GM21515 (cell line): ENCODE measurements around the gene SLC6A12.

Experiments used
- ATAC-seq: cut with Tn5 transposase; IDR thresholded peaks from one replicate; pipeline ENCODE4 v1.9.1; 2021; ENCODE audit not compliant: unreplicated experiment

The SLC6A12 gene

DNA sequence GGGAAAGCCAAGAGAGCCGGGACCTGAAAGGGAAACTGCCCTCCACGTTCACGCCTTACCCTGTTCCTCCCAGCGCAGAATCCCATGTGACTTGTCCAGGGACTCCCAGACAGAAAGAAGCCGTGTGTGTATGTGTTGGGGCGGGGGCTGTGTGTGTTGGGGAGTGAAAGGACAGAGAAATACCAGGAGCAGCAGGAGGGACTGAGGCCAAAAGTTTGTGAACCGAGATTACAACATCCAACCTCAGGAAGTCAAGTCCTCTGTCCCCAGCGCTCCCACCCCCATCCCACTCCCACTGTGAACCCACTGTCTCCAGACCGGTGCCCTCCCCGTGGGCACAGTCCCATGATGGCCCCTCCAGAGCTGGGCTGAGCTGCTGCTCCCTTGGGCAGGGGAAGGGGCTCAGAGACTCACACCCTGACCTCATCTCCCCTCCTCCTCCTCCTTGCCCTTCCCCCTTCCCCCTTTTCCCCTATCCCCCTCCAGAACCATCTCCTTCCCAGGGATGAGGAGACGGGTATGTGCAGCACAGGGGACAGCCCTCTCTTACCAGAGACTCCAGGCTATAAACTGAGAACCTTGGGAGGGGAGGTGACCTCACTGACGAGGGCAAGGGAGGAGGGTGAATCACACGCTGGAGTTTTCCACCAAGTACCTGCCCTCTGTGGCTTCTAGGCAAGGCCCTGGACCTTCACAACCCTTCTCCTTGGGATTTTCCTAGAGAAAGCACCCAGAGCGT, at the start of gene SLC6A12:
TSS of gene SLC6A12 (minus strand) at position 155 of the 739 bp plus-strand sequence. CDS start 4,171 bp downstream, outside the sequence.
- ATAC-seq = no peak

DNA sequence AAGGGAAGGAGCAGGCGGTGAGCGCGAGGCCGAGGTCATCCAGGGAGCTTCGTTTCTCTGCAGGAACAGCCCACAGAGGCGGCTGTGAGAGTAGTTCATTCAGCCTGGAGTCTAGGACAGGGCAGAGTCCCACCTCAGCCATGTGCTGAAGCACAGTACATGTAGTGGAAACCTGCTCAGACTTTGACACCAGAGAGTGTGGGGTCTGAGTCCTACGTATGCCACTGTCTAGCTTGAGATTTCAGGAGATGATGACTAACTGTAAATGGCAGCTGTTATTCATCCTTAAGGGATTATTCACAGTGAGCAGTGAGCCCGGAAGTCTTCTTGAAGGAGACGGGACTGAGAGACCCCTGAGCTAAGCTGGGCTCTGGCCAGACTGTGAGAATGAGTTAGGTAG, 49.6 kb upstream of the SLC6A12 start:
- ATAC-seq = no peak

DNA sequence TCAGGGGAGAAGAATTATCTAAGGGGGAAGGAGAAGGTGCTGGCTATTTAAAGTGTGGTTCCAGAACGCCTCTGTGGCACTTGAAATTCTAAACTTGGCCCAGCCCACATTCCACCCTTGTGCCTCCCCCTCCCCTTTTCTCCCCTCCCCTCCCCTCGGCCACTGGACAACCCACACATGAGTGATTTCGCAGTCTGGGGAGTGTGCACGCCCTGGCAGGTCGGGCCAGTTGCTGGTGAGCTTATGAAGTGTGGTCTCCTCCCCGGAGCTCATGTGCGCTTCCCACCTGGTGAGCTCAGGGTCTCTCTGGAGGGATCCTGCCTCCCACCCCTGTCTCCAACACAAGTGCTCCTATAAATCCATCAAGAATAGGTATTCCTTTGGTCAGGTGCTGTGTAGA, 48.9 kb upstream of the SLC6A12 start, which contains the start of gene SLC6A13:
TSS of gene SLC6A13 (minus strand) at position 20 of the 400 bp plus-strand sequence. CDS start 2,784 bp downstream, outside the sequence.
- ATAC-seq = no peak

DNA sequence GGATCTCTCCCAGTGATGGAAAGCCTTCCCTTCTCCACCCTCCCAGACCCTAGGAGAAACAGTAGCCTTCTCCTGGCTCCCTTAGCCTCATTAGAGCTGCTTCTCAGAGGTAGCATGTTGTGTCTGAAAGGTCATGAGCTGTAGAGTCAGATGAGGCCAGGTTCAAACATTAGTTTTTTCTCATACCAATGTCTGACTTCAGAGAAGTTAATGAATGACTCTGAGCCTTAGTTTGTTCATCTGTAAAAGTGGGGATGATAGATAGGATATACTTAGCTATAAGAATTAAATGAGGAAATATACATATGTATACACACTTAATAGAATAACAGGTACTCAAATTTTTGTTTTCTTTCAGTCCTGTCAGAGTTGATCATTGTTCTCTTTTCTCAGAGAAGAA, 48.2 kb upstream of the SLC6A12 start:
- ATAC-seq = no peak

DNA sequence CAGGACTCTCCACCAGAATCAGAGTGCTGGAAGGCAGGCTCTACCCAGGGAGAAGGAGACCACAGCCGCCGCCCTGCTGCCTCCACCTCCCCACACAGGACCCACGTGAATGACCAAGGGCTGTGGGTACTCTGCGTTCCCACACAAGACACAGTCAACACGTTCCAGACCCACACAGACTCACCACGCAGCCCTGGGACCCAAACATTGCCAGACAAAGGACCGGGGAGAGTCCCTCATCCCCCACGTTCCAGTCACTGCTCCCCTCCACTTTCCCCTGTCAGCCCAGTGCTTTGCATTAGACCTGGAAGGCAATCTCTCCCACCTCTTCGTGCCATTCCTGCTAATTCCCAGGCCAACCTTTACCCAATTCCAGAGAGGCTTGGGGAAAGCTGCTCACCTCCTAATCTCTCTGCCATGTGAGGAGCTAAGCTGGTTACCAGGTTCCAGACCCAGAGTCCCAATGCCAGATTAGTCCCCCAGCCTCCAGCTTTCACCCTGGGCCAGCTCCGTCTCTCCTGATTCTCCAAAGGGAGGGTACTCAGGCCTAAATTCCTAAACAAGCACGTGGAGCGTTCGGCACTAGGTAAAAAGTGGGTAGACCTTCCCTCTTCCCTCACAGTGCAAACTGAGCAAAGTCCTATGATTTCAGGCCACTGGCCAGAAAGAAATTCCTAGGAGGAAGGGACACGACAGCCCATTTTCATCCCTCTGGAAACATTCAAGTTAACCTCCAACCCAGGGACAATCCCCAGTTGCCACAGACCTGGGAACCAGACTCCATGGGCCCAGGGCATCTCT, 43.8 kb upstream of the SLC6A12 start:
- ATAC-seq = no peak

DNA sequence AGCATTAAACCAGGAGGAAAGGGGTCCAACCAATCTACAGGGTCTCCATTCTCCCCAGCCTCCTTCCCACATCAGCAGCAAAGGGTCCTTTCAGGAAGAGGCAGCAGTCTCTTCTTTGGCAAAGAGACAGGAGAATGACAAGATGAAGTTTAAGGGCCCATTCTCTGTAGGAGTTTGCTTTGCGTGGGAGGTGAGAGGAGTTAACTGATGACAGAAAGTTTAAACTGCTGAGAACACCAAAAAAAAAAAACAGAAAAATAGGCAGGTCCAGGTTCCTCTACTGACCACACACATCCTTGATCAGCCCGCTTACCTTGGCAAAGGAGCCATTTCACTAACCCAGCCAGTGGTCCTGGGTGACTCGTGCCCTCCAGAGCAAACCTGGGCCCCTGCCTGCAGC, 43.0 kb upstream of the SLC6A12 start:
- ATAC-seq = no peak

DNA sequence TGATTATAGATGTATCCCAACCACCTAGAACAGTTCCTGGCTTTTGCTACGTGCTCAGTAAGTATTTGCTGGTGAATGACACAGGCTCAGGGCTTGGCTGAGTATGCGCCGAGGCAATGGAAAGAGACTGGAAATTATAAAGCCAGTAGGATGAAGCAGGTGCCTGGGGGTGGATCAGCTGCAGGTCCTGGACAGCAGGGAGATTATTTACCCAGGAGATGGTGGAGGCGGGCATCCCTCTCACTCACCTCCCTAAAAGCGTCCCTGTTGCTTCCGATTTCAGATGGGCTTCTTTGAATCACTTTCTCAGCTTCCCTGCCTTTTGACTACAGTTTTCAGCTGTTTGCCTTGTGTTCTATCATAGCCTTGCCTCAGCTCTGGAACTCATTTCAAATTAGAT, 42.3 kb upstream of the SLC6A12 start:
- no peak for ATAC-seq

DNA sequence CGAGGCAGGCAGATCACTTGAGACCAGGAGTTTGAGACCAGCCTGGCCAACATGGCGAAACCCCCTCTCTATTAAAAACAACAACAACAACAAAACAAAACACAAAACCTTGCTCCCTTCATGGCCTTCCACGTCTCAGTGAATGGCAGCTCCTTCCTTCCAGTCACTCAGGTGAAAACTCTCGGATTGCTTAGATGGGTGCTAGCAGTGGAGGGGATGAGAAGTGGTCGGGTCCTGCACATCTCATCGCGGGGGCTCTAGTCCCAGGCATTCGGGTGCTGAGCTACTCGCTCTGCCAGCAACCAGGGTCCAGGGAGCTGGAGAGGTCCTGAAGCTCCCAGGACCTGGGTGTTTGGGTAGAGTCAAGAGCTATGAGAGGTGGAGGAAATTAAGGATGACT, 41.0 kb upstream of the SLC6A12 start:
- no peak for ATAC-seq

DNA sequence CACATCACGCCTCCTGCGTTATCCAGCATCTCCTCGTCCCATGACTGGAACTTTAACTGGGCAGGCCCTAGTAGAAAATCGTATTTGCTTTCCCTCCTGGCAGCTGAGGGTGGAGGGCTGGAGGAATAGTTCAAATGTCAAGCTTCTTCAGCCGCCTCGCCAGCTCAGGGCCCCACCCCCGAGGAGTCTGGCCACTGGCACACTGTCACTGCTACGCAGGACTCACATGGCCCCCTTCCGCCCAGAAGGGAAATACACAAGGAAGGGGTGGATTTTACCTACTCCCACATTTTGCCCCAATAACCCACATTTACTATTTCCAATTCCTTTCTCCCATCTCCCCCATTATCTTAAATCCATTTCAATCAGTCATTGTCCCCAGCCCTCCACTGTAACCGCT, 40.1 kb upstream of the SLC6A12 start:
- no peak for ATAC-seq

DNA sequence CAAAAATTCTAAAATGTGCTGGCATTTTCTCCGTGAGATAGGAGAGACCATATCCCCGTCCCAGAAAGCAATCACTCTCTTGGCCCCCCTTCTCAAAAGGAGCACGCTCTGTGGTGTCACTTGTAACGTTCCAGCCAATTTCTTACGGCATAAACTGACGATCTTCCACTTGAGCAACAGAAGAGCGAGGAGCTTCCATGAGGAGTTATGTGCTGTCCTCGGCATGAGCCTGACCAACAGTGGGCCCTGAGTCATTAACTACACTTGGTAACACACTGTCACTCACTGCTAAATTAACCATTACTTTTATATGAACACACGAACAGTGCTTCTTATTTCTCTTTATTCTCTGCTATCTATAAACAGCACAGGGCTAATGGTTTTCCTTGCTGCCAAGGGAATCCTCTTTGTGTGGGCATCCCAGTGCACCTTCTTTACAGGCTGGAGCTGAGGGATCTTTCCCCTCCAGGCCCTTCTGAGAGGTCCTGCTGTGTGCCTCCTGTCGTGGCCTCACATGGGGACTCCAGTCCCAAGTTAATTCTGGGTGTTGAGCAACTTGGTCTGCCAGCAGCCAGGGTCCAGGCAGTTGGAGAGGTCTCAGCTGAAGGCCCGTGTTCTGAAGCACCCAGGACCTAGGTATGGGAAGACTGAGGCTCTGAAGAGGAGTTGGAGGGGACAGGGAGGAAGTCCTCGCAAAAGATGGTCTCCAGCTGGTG, 39.3 kb upstream of the SLC6A12 start:
- ATAC-seq = no peak

DNA sequence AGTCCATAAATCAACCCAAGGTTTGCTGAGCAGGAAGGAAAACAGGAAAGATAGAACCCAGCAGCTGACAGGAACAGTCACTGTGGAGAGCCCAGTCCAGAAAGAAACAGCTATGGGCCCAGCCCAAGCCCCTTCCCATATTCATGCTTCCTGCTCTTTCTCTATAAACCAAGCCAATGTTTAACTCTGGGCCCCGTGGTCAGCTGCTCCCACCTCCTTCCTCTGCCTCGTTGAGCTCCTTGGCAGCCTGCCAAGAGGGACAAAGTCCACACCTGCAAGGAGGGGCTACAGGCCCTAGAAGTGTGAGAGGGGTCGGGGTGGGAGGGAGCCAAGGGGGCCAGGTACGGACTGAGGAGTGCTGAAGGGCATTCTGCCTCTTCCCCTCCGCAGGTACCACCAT, 38.7 kb upstream of the SLC6A12 start:
- no peak for ATAC-seq

DNA sequence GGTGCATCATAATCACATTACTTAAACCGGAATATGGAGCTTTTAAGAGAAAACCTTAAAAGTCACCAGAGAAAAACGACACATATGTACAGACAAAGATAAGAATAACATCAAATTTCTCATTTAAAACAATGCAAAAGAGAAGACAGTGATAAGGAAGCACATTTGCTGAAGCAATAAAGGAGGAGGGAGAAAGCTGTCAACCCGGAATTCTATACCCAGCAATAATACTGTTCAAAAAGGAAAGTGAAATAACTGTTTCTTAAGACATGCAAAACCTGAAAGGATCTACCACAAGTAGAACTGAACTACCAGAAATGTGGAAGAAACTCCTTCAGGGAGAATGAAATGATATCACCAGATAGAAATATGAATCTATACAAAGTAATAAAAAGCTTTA, 33.3 kb upstream of the SLC6A12 start:
- no peak for ATAC-seq

DNA sequence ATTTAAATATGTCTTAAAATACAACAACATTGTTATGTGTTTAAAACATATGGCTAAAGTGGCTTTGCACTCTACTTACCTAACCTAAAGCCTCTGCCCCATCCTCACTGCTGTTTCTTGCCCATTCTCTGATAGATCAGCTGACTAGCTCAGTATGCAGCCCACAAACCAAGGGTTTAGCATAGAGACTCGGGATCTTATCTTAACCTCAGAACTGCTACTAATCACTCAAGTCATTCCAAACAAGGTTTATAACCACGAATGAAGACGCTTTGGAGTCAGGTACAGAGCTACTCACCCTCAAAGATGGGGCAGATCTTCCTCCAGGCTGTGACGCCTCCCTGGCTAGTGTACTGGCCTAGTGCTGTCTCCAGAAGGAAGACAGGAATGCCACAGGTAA, 29.4 kb upstream of the SLC6A12 start:
- ATAC-seq = no peak

DNA sequence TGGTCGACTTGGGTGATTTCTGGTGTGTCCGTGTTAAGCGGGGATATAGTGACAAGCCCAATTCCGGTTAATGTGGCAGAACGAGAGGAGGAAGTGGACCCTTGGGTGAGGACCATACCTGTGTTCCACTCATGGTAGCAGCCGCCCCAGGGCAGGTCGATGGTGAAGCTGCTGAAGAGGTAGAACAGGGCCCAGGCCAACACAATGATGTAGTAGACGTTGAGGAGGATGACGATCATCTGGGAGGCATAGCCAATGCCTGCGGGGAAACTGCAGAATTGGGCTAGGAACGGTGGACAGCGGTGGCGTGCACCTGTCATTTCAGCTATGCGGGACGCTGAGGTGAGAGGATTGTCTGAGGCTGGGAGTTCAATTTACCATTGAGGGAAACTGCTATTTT, 28.5 kb upstream of the SLC6A12 start:
- no peak for ATAC-seq

DNA sequence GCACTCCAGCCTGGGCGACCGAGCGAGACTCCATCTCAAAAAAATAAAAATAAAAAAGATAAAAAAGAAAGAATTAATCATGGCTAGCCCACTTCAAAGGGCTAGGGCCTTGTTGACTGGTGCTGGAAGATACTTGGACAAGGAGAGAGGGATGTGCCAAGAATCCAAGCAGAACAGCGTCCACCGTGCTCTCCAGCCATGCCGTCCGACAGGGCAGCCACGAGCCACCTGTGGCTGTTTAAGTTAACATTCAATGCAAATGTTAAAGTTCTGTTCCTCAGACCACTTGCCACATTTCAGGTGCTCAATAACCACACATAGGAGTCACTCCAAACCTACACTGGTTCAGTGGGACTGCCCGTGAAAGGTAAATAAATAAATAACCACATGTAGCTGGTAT, 27.3 kb upstream of the SLC6A12 start:
- ATAC-seq = no peak

DNA sequence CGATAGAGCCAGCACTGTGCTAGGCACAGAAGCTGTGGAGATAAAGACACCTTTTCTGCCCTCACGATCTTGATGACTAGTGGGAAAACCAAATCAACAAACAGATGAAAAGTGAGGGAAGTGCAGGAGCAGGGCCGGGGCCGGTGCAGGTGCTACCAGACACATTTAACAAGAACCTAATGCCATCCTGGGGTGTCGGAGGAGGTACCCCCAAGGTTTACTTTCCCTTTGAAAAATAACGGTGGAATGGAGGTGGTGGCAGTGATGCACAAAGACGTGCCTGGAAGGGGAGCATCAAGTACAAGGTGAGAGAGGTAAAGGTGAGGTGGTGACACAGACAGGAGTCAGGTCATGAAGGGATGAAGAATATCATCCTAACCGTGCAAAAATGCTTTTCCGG, 26.6 kb upstream of the SLC6A12 start:
- ATAC-seq = no peak

DNA sequence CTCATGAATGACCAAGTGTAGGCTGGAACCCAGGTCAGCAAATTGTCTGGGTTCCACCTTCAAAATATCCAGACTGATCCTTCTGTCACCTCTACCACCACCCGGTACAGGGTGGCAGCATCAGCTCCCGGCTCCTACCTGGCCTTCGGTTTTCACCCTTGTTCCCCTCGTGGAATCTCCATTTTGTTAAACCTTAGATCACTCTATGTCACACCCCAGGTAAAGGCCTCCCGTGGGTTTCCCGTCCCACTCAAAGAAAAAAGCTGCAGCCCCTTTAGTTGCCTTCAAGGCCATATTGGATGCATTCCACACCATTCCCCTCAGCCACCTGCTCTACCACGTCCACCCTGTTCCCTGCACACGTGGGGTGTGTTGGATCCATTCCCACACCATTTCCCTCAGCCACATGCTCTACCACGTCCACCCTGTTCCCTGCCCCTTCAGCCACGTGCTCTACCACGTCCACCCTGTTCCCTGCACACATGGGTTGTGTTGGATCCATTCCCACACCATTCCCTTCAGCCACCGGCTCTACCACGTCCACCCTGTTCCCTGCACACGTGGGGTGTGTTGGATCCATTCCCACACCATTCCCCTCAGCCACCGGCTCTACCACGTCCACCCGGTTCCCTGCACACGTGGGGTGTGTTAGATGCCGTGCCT, 24.9 kb upstream of the SLC6A12 start:
- ATAC-seq = no peak

DNA sequence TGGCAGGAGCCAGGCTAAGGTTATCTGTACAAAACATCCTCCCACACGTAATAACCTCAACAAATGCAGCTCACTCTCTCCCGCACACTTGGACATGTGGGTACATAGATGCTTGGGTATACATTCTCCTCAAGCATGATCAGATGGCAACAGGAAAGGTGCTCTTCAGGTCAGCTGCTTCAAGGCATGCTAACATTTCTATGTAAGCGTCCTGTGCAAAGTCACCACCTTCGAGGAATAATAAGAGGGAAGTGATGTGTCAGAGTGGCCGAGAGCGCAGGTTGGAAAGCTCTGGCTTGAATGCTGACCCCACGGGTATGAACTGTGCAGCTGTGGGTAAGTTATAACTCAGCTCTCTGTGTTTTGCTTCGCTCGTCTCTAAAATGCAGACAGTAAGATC, 24.2 kb upstream of the SLC6A12 start:
- no peak for ATAC-seq

DNA sequence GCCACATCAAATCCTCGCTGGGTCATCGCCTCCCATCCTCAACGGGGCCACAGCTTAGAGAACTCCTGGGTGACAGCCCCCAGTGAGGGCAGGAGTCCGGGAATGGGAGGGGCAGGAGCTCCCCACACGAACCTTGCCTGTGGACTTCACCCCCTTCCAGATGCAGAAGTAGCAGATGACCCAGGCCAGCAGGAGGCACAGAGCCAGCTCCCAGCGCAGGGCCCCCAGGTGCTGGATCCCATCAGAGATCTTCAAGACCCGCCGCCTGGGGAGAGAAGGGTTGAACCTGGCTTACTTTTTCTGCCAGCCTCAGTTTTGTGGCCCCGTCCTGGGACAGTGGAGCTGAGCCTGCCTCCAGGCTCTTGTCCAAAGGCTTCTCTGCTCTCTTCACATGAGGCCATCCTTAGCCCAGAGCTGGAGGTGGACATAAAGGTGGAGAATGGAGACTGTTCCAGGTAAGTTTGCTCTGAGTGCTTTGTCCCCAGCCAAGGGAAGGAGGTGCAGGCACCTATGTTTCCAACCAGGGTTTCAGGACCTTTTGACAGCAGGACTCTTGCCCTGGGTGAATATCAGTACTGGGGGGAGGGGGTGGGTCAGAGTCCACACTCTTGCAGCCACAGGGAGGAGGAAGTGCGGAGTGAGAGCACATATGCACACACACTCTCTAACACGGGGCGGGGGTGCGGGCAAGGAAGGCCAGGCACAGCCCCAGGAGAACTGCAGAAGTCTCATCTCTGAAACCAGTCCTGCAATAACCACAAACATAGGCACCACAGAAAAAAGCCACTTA, 23.3 kb upstream of the SLC6A12 start:
- no peak for ATAC-seq

DNA sequence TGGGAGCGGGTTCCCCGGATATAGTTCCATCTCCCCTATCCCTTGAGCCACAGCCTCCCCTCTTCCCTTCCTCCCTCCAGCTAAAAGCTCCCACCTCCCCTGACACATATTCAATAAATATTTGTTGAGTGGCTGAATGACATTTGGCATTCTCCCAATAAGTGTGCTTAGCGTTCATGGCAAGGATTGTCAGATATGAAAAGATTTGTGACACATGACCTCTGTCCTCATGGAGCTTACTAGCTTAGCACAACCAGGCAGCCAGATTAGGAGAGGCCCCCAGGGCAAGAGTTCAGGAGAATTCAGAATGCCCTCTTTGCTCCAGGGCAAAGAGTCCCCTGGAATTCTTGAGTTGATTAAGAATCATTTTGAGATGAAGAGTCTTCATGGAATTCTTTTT, 22.5 kb upstream of the SLC6A12 start:
- no peak for ATAC-seq
